ENCODE measurements around the gene IQCM.

DNA sequence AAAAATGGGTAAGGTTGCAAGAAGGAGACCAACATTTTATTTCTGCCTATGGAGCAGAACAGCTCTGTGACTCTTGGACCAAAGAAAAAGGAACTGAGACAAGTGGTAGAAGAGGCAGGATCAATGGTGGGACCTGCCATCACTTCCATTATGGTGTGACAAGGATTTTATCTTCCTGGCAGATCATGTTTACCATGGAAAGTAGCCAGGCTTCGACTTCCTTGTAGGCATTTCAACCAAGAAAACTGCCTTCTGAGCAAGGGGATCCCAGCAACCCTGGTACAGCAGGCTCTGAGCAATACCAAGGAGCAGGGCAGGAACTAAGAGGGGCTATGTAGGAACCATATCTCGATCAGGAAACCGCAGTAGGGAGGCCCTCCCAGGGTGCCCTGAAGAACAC is 317.4 kb downstream of the IQCM start:
- no peak for TF ChIP-seq BHLHE40 (IDR thresholded peaks at IDR 0.05; ENCODE audit: borderline replicate concordance)
- no peak for TF ChIP-seq TARDBP (IDR thresholded peaks at IDR 0.05)
- TF ChIP-seq FOXK2 (IDR thresholded peaks at IDR 0.05) = no peak
- no peak for TF ChIP-seq FOXM1 (IDR thresholded peaks at IDR 0.05; ENCODE audit: borderline replicate concordance)
- no peak for TF ChIP-seq CTBP1 (IDR thresholded peaks at IDR 0.05; ENCODE audit: borderline replicate concordance)
- TF ChIP-seq ZNF384 (IDR thresholded peaks at IDR 0.05) = no peak
- TF ChIP-seq ARNT (IDR thresholded peaks at IDR 0.05) = no peak
- no peak for TF ChIP-seq SUZ12 (IDR thresholded peaks at IDR 0.05)
- no peak for TF ChIP-seq LEF1 (IDR thresholded peaks at IDR 0.05; ENCODE audit: borderline replicate concordance)
- TF ChIP-seq SP1 (IDR thresholded peaks at IDR 0.05) = no peak
- no peak for TF ChIP-seq ELF4 (IDR thresholded peaks at IDR 0.05)
